ENCODE results near the gene FADS6.

GRCh38 chr17:74924250-74924948, 31.0 kb upstream of the FADS6 start, which contains the start of gene OTOP2:
- TF ChIP-seq CTCF (IDR thresholded peaks at IDR 0.05) (no peak), POLR2A (IDR thresholded peaks at IDR 0.05) (no peak)
